Superior temporal gyrus (tissue), 1 donor: Measurements from ENCODE around the gene CLNK.
"Not testable (repeated sequence)": the region's sequence is repeated elsewhere in the genome, so short reads cannot be mapped to it uniquely, and the experiment has no call there.

Experiments
- DNase-seq: peaks from one replicate; pipeline ENCODE4 v3.0.0-alpha.2; 2016; ENCODE audit errors: extremely low spot score

CLNK gene

DNA sequence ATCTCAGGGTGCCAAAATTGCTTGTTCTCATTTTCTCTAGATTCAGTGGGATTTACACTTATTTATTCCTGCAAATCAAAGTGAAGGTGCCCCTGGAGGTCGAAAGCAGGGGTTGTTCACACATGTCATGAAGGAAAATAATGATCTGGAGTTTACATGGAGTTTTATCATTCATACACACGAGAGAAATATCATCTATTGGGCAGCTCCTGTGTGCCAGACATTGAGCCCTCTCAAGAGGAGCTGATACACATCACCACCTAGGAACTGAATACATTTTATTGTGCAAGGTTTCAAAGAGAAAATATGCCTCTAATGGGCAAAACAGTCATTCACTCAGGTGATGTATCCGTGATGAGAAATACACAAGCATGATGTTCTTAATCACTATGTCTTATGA lies 23.5 kb downstream of the CLNK start:
- DNase-seq, result no peak

GRCh38 chr4:10659251-10659650 lies 25.3 kb downstream of the CLNK start:
- no peak for DNase-seq

GRCh38 chr4:10656988-10657387 lies 27.6 kb downstream of the CLNK start:
- DNase-seq, result no peak

GRCh38 chr4:10656420-10656819 lies 28.1 kb downstream of the CLNK start:
- no peak for DNase-seq

GRCh38 chr4:10655968-10656367 lies 28.6 kb downstream of the CLNK start:
- DNase-seq, result no peak

- DNase-seq, result no peak
Measured at GRCh38 chr4:10648479-10648878, 36.1 kb downstream of the CLNK start.

DNA sequence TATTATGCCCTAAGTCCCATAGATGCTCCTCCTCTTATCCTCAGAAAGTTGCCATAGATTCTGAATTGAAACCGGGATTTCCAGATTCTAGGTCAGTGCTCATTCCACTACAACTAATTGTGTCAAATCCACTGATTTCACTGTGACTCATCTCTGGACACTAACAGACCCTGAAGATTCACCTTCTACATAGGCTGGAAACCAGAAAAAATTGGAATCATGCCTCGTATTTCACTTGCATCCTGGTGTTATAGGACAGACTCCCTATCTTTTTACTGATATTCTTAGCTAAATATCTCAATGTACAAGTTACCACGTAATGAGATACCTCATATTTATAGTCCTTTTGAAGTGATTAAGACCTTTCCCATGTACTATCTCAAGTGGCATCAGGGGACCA lies 36.7 kb downstream of the CLNK start:
- no peak for DNase-seq

DNA sequence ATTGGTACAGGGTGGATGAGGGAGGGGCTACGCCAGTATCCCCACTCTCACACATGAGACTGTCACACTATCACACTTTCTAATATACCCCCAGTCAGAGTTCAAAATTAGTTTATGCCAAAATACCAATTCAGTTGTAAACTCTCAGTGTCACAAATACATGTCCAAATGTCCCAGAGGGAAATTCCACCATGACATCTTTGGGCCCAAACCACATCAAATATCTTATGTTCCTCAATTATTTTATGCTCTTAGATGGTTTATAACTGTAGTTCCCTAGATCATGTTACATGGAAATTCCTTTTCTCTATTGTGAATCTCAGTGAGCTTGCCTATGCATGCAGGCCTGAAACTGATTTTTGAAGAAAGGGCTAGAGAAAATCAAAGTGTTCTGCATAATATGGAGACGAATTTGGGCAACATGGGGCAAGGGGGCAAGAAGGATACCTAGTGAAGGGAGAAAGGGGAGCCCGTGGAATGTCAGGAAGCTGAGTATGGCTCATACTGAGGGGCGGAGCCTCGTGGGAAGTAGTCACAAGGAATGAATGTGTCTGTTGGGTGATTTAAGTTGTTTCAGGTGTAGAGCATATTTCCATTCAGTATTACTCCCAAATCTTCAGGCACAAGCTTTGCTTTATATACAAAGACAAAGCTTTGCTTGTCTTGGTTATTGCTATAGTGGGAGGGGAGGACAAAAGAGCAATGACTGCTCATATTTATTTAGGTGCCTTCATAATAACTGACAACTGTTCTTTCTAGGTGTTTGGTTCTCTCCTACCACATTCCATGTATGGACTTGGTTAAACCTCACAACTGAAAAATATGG lies 40.8 kb downstream of the CLNK start:
- DNase-seq, result no peak

GRCh38 chr4:10640561-10641201 lies 43.9 kb downstream of the CLNK start:
- DNase-seq, result no peak

GRCh38 chr4:10639664-10640063 lies 44.9 kb downstream of the CLNK start:
- DNase-seq, result no peak

DNA sequence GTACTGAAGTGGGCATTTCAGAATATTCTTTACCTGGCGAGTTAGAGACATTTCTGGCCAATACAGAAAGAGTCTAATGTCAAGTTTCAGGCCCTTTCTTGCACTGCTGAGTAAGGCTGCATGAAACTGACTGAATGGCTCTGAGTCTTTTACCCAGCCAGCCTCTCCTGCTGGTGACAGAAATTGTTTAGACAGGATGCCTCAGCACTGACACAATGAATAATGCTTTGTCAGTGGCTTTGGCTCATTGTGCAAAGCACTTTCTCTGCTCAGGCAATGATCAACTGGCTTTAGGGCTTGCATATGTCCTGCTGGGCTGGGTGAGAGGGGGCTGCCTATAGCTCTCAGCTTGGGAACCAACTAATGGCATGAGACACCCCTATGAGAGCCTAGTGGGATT lies 45.5 kb downstream of the CLNK start:
- DNase-seq, result no peak

GRCh38 chr4:10635091-10635490 lies 49.5 kb downstream of the CLNK start:
- DNase-seq, result no peak

GRCh38 chr4:10629394-10629793 lies 55.2 kb downstream of the CLNK start:
- no peak for DNase-seq

DNA sequence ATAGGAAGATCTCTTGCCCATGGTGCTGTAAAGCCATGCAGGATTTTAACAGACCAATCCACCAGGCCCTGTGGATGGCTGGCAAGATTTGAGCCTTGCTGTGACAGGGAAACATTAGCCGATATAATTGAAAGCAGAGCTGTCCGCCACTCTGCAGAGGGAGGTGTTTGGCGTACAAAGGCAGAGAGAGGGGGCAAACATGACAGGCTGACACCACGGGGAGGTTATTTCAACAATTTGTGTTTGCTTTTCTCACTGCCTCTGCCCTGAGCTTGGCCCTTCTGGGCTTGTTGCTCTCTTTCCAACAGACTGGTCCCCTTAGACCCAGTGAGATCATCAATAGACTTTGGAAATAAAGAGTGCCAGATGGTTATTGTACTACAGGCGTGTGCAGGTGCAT lies 59.4 kb downstream of the CLNK start:
- no peak for DNase-seq

GRCh38 chr4:10623862-10624261 lies 60.7 kb downstream of the CLNK start:
- no peak for DNase-seq

DNA sequence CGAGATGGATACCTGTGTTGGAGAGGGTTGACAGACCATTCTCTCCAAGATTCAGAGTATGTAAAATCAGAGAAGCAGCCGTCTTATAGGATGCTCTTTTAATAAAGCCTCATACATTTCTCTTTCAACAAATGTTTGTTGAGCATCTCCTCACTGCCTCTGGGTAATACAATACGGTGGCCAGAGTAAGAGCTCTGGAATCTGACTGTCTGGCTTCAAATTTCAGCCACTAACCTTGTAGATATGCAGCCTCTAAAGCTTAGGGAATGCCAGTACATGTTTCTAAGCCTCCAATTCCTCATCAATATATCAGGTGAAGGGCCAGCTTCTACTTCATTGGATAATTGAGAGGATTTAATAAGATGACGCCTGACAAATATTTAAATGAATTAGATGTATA lies 61.3 kb downstream of the CLNK start:
- no peak for DNase-seq

- no peak for DNase-seq
Measured at GRCh38 chr4:10622728-10623127, 61.8 kb downstream of the CLNK start.

DNA sequence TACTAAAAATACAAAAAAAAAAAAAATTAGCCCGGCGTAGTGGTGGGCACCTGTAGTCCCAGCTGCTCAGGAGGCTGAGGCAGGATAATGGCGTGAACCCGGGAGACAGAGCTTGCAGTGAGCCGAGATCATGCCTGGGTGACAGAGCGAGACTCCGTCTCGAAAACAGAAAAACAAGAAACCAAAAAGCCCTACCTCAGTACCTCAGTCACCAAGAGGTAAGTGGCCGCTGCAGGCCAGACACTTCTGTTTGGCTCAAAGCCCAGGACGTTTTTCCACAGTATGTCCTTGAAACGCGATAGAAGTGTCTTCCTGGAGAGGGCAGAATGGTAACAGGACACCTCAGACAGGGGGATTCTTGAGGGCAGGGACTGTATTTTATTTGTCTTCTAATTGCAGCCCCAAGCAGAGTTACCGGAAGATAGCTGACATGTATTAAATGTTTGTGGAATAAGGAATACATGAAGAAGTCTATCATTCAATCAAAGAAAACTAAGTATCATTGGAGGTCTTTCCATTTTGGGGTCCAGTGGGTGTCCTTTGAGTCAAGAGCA lies 63.6 kb downstream of the CLNK start:
- DNase-seq, result no peak

DNA sequence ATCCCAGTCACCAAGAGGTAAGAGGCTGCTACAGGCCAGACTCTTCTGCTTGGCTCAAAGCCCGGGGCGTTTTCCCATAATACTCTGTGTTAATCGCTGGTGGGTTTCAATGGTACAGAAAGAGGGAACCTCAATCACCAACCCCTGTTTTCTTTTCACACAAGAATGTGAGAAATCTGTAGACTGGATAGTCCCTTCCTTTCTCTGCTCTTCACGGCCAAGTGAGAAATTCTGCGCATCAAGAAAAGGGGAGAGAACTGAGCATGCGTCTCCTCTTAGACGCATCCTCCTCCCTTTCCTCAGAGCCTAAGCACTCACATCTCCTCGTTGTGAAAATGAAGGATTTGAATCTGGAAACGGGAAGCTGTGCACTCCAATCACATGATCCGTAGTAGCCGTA lies 64.7 kb downstream of the CLNK start:
- DNase-seq, result no peak

- no peak for DNase-seq
Measured at GRCh38 chr4:10619220-10619619, 65.3 kb downstream of the CLNK start.

DNA sequence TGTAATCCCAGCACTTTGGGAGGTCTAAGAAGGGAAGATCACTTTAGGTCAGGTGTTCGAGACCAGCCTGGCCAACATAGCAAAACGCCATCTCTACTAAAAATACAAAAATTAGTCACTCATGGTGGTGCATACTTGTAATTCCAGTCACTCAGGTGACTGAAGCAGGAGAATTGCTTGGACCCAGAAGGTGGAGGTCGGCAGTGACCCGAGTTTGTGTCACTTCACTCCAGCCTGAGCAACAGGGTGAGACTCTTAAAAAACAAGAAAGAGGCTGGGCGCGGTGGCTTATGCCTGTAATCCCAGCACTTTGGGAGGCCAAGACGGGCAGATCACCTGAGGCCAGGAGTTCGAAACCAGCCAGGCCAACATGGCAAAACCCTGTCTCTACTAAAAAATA lies 69.6 kb downstream of the CLNK start:
- not testable (repeated sequence) for DNase-seq

DNA sequence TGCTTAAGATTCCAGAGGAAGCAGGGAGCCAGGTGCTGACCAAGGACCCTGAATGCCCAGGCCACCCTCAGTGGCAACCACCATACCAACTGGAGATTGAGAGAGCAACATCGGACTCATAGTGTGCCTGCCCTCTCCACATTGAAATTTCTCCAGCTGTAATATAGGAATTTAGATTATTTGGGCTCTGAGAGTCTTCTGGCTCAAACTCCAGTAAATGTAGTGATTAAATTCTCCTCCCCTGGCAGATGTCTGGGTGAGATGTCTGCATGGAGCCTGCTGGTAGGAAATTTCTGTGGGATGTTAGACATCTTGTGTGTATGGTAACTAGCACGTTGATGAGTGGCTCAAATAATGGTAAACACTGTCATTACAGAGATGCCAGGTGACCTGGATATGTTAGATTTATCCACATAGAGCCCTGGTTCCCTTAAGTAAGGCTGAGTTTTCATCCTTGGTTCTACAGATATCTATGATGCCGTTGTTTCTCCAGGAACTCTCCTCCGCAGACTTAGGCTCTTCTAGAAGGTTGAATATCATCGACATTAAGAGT lies 70.6 kb downstream of the CLNK start:
- no peak for DNase-seq

DNA sequence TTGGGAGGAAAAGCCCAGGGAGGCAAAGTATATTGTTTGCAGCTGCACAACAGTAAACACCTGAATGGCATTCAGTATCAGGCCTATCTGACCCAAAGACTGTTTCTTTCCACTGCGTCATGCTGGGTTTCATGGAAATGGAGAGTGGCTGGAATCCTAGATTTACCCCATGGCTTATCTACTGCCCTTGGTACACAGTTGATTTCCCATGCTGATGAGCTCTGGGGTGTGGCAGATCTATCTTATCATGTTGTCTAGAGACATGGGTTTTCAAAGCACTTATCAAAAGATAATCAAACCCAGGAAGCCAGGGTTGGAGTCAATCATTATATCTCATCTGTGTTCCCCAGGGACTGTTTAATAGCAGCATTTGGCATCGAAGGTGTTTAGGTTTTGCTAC lies 72.1 kb downstream of the CLNK start:
- DNase-seq, result no peak
